ENCODE measurements around the gene LRMDA. TPM values are rescaled to one million over a fixed set of nuclear protein-coding genes. Genes with fewer than 3 reads are reported as not detected.

The LRMDA gene
- total and polyA plus RNA-seq, 2 of the 8 experiments (the other 6 are each of a cell fraction or from before 2014, with no cell fraction given) = 0.86 to 2.8 TPM

DNA sequence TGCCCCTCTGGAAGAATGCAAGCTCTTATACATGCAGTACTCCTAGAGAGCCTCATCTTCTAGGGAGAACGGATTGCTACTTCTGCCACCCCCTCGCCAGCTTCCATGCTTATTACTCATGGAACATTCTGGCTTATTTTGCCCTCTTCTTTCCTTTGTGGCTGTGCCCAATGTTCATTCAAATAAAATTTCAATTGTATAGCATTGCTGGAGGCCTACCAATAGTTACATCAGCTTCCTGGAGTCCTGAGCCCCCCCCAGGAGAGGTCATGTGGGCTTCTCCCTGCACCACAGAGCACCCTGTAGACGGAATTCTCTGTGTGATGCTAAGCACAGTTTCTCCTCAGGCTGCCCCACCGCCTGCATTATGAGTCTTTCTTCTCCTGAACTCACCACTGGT lies 1112.2 kb downstream of the LRMDA start (continued):
- TF ChIP-seq, protein P1, sequence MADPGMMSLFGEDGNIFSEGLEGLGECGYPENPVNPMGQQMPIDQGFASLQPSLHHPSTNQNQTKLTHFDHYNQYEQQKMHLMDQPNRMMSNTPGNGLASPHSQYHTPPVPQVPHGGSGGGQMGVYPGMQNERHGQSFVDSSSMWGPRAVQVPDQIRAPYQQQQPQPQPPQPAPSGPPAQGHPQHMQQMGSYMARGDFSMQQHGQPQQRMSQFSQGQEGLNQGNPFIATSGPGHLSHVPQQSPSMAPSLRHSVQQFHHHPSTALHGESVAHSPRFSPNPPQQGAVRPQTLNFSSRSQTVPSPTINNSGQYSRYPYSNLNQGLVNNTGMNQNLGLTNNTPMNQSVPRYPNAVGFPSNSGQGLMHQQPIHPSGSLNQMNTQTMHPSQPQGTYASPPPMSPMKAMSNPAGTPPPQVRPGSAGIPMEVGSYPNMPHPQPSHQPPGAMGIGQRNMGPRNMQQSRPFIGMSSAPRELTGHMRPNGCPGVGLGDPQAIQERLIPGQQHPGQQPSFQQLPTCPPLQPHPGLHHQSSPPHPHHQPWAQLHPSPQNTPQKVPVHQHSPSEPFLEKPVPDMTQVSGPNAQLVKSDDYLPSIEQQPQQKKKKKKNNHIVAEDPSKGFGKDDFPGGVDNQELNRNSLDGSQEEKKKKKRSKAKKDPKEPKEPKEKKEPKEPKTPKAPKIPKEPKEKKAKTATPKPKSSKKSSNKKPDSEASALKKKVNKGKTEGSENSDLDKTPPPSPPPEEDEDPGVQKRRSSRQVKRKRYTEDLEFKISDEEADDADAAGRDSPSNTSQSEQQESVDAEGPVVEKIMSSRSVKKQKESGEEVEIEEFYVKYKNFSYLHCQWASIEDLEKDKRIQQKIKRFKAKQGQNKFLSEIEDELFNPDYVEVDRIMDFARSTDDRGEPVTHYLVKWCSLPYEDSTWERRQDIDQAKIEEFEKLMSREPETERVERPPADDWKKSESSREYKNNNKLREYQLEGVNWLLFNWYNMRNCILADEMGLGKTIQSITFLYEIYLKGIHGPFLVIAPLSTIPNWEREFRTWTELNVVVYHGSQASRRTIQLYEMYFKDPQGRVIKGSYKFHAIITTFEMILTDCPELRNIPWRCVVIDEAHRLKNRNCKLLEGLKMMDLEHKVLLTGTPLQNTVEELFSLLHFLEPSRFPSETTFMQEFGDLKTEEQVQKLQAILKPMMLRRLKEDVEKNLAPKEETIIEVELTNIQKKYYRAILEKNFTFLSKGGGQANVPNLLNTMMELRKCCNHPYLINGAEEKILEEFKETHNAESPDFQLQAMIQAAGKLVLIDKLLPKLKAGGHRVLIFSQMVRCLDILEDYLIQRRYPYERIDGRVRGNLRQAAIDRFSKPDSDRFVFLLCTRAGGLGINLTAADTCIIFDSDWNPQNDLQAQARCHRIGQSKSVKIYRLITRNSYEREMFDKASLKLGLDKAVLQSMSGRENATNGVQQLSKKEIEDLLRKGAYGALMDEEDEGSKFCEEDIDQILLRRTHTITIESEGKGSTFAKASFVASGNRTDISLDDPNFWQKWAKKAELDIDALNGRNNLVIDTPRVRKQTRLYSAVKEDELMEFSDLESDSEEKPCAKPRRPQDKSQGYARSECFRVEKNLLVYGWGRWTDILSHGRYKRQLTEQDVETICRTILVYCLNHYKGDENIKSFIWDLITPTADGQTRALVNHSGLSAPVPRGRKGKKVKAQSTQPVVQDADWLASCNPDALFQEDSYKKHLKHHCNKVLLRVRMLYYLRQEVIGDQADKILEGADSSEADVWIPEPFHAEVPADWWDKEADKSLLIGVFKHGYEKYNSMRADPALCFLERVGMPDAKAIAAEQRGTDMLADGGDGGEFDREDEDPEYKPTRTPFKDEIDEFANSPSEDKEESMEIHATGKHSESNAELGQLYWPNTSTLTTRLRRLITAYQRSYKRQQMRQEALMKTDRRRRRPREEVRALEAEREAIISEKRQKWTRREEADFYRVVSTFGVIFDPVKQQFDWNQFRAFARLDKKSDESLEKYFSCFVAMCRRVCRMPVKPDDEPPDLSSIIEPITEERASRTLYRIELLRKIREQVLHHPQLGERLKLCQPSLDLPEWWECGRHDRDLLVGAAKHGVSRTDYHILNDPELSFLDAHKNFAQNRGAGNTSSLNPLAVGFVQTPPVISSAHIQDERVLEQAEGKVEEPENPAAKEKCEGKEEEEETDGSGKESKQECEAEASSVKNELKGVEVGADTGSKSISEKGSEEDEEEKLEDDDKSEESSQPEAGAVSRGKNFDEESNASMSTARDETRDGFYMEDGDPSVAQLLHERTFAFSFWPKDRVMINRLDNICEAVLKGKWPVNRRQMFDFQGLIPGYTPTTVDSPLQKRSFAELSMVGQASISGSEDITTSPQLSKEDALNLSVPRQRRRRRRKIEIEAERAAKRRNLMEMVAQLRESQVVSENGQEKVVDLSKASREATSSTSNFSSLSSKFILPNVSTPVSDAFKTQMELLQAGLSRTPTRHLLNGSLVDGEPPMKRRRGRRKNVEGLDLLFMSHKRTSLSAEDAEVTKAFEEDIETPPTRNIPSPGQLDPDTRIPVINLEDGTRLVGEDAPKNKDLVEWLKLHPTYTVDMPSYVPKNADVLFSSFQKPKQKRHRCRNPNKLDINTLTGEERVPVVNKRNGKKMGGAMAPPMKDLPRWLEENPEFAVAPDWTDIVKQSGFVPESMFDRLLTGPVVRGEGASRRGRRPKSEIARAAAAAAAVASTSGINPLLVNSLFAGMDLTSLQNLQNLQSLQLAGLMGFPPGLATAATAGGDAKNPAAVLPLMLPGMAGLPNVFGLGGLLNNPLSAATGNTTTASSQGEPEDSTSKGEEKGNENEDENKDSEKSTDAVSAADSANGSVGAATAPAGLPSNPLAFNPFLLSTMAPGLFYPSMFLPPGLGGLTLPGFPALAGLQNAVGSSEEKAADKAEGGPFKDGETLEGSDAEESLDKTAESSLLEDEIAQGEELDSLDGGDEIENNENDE (IDR thresholded peaks at IDR 0.05; ENCODE audit: insufficient replicate concordance, low read length) = no peak
- TF ChIP-seq RFX5 (IDR thresholded peaks at IDR 0.05; ENCODE audit: borderline replicate concordance, low read depth, low read length) (no peak), RBBP5 (IDR thresholded peaks at IDR 0.05; ENCODE audit: borderline replicate concordance, low read depth, low read length) (no peak), TAF7 (optimal IDR thresholded peaks at IDR 0.05; ENCODE audit: borderline replicate concordance, low read depth, low read length) (no peak), PHF8 (conservative IDR thresholded peaks at IDR 0.05; ENCODE audit: low read depth, low read length) (no peak), POU5F1 (IDR thresholded peaks at IDR 0.05; ENCODE audit: low read depth, low read length) (no peak), POLR2A (IDR thresholded peaks at IDR 0.05; ENCODE audit: control extremely low read depth in 1 of 2, low read depth in 2 of 2, low read length in 2 of 2) (no peak), RXRA (IDR thresholded peaks at IDR 0.05; ENCODE audit: insufficient read depth, low read depth, low read length) (no peak), JUND (IDR thresholded peaks at IDR 0.05; ENCODE audit: low read length) (no peak)
